Testis (tissue), 3 donors: ENCODE data around the gene CCSER1. TPM values are rescaled to one million over a fixed set of nuclear protein-coding genes. Genes with fewer than 3 reads are reported as not detected.

Experiments
- DNase-seq: peaks from one replicate; pipeline ENCODE4 v3.0.0-alpha.2; 2019
- H3K27ac ChIP-seq, 2 donors: fragments of 200-600 bp; sonication (generic); one replicate each; pipeline ENCODE4 v1.5.1; 2019
- H3K27me3 ChIP-seq: fragments of 200-600 bp; sonication (generic); one replicate; pipeline ENCODE4 v1.5.1; 2019
- H3K36me3 ChIP-seq: fragments of 200-600 bp; sonication (generic); one replicate; pipeline ENCODE4 v1.5.1; 2017; ENCODE audit warnings: low read depth; ENCODE audit errors: missing control alignments
- H3K4me1 ChIP-seq: fragments of 200-600 bp; sonication (generic); one replicate; pipeline ENCODE4 v1.5.1; 2019
- H3K4me3 ChIP-seq, 2 donors: fragments of 200-600 bp; sonication (generic); one replicate each; pipeline ENCODE4 v1.5.1; 2017 to 2019
- H3K9me3 ChIP-seq: fragments of 200-600 bp; sonication (generic); one replicate; pipeline ENCODE4 v1.5.1; 2017
- POLR2A ChIP-seq: fragments of 450-650 bp; IDR thresholded peaks from one replicate; pipeline ENCODE4 v1.6.1; 2017; ENCODE audit warnings: antibody characterized with exemption, mild to moderate bottlenecking, moderate library complexity
- WGBS, 2 donors: methylation state at CpG; one replicate each; pipeline ENCODE4 v1.1.5; 2018; 5-methylcytosine and 5-hydroxymethylcytosine counted together
- intact Hi-C: fragments of 100-400 bp; cut with DNase I; formaldehyde crosslinking; loops from one replicate; pipeline ENCODE4 v1.15.1; 2023; ENCODE audit warnings: low total_unique reads
- polyA plus RNA-seq: library from polyadenylated mRNA; stranded (reverse); fragments of 350-450 nt; fragmentation: Illumina TruSeq; extraction: RNeasy Lipid Tissue Mini Kit (QIAGEN cat#74804); gene quantifications from one replicate; pipeline ENCODE4 v1.2.3, GENCODE V29; 2014; ENCODE audit warnings: low read depth, low replicate concordance; ENCODE audit not compliant: insufficient read depth
- total RNA-seq, 2 donors: library from RNA; depleted of rRNA; stranded (reverse); fragments of >200 nt; gene quantifications; one replicate each; pipeline ENCODE4 v1.2.3, GENCODE V29; 2016
- TF ChIP-seq, protein P1 (sequence below), 3 experiments: fragments of 450-650 bp in 2 of 3; fragments of 200-600 bp in 1 of 3; sonication (generic) in 1 of 3; IDR thresholded peaks; one replicate each; pipeline ENCODE4 v1.5.1; 2016 to 2019; ENCODE audit warnings: antibody characterized with exemption in 3 of 3, mild to moderate bottlenecking in 2 of 3, moderate library complexity in 1 of 3

CCSER1 gene
- total and polyA plus RNA-seq, 3 donors from 2014 or later = 20.2 to 105 (median 82.8) TPM

DNA sequence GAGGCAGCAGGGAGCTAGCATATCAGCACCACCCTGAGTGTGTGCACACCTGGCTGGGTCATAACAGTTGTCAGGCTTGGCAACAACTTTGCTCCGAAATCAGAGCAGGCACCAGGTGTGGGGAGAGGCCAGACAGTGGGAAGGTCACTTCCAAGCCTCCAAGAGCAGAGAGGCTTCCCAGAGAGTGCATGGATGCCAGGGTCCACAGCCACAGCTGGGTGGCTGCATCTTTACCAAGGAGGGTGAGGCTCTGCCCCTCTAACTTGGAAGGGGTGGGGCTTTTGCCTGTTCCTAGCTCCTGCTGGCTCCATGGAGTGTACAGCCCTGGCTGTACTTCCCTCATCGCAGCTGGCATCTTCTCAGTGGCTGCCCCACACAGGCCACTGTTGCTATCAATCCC lies 322.4 kb downstream of the CCSER1 start:
- Histone ChIP-seq H3K9me3 (no peaks in the 10 kb centered on the region), H3K36me3 (no peaks in the 10 kb centered on the region), H3K27ac (no peak overlapping the region), H3K27me3 (no peaks in the 10 kb centered on the region), H3K4me3 (no peak overlapping the region), H3K4me1 (no peaks in the 10 kb centered on the region)
- WGBS, 2 donors = 86 to 92% methylated on average over 1 to 2 of the region's 2 CpGs
- DNase-seq = no peak
- intact Hi-C loops = no loop called here
- TF ChIP-seq POLR2A = no peak
- TF ChIP-seq, protein P1, sequence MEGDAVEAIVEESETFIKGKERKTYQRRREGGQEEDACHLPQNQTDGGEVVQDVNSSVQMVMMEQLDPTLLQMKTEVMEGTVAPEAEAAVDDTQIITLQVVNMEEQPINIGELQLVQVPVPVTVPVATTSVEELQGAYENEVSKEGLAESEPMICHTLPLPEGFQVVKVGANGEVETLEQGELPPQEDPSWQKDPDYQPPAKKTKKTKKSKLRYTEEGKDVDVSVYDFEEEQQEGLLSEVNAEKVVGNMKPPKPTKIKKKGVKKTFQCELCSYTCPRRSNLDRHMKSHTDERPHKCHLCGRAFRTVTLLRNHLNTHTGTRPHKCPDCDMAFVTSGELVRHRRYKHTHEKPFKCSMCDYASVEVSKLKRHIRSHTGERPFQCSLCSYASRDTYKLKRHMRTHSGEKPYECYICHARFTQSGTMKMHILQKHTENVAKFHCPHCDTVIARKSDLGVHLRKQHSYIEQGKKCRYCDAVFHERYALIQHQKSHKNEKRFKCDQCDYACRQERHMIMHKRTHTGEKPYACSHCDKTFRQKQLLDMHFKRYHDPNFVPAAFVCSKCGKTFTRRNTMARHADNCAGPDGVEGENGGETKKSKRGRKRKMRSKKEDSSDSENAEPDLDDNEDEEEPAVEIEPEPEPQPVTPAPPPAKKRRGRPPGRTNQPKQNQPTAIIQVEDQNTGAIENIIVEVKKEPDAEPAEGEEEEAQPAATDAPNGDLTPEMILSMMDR (IDR thresholded peaks at IDR 0.05) = no peak

DNA sequence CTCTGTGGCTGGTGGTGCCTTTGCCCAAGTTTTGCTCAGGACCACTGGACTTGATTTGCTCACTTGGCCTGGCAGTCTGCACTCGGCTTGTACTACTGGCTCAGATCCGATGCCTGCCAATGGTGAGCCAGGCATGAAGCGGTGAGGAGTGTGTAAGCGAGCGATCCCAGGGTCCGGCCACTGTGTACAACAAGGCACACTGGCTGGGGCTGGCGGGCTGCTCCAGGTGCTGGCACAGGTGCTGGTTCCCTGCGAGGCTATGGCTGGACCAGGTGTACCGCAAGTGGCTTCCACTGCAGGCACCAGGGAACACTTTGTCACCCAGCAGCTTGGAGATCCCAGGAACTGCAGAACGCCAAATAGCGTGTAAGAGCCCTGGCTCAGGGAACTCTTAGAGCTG lies 329.7 kb downstream of the CCSER1 start:
- intact Hi-C loops = no loop called here
- 87 to 95% methylated on average over 9 to 11 of the region's 11 CpGs for WGBS, 2 donors
- Histone ChIP-seq H3K27ac (no peak overlapping the region), H3K9me3 (no peaks in the 10 kb centered on the region), H3K27me3 (no peaks in the 10 kb centered on the region), H3K4me1 (no peaks in the 10 kb centered on the region), H3K4me3 (no peak overlapping the region), H3K36me3 (no peaks in the 10 kb centered on the region)
- no peak for TF ChIP-seq POLR2A
- TF ChIP-seq, protein P1 (IDR thresholded peaks at IDR 0.05) = no peak
- no peak for DNase-seq

DNA sequence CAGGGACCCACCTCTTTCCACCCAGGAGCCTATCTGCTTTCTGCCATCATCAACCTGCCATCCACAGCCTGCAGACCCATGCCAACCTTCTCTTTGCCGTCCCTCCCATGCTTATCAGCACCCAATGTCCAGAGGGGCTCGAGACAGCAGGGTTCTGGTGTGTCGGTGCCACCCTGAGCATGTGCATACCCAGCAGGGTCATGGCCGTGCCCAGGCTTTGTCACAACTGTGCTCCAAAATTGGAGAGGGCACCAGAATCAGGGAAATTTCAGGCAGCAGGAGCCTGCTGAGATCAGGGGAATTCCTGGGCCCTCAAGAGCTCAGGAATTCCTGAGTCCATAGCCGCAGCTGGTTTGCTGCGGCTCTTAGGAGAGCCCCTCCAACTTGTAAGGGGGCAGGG lies 330.6 kb downstream of the CCSER1 start:
- no peak for DNase-seq
- intact Hi-C loops = no loop called here
- TF ChIP-seq, protein P1 (IDR thresholded peaks at IDR 0.05) = no peak
- no peak for TF ChIP-seq POLR2A
- H3K36me3 ChIP-seq = no peaks in the 10 kb centered on the region
- H3K27me3 ChIP-seq = no peaks in the 10 kb centered on the region
- WGBS, 2 donors = 95 to 97% methylated on average over 4 to 6 of the region's 6 CpGs
- no peak overlapping the region for H3K4me3 ChIP-seq
- no peaks in the 10 kb centered on the region for H3K9me3 ChIP-seq
- H3K27ac ChIP-seq = no peak overlapping the region
- no peaks in the 10 kb centered on the region for H3K4me1 ChIP-seq

DNA sequence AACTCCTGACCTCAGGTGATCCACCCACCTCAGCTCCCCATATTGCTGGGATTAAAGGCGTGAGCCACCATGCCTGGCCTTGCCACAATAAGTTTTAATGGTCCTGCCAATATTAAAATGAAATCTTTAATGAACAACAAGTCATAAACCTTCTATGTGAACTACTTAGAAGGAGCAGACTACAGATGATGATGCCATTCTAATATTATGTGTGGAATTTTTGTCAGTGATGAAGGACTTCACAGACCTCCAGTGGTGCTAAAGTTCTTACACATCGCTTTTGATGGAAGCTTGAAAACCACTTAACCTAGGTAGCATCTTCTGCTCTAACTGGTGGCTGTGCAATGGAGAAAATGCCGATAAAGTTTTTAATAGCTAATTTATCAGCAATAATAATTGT lies 331.4 kb downstream of the CCSER1 start:
- Histone ChIP-seq H3K27ac (no peak overlapping the region), H3K9me3 (no peaks in the 10 kb centered on the region), H3K4me1 (no peaks in the 10 kb centered on the region), H3K4me3 (no peak overlapping the region), H3K36me3 (no peaks in the 10 kb centered on the region), H3K27me3 (no peaks in the 10 kb centered on the region)
- WGBS, 2 donors = 84 to 91% methylated on average over 3 of the region's 3 CpGs
- intact Hi-C loops = no loop called here
- no peak for DNase-seq
- TF ChIP-seq, protein P1 (IDR thresholded peaks at IDR 0.05) = no peak
- TF ChIP-seq POLR2A = no peak

DNA sequence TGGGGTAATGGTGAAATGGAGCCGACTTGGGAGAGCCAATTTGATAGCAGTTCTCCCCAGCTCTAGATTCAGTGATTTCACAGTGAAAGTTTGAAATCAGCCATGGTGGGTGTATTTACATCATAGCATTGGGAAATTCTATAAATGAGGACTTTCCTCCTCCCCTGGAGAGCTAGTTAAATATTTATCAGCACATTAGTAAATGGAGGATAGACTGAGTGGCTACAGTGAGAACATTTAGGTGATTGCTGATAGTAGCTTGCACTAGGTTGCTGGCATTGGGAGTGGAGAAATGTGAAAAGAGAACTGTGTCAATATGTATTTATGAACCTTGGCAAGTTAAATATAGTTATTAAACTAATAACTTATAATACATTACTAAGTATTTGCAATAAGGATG lies 347.3 kb downstream of the CCSER1 start:
- no peak for TF ChIP-seq POLR2A
- TF ChIP-seq, protein P1 (IDR thresholded peaks at IDR 0.05) = no peak
- Histone ChIP-seq H3K27me3 (no peaks in the 10 kb centered on the region), H3K9me3 (no peaks in the 10 kb centered on the region), H3K4me1 (no peaks in the 10 kb centered on the region), H3K36me3 (no peaks in the 10 kb centered on the region), H3K27ac (no peak overlapping the region), H3K4me3 (no peak overlapping the region)
- intact Hi-C loops = no loop called here
- WGBS, 2 donors = 75 to 91% methylated on average over 1 of the region's 1 CpG
- no peak for DNase-seq
